DMS53 treated with DMSO at 0.1 percent for 48 hours (cell line): ENCODE results near the gene BCAT1.
"Not testable (repeated sequence)": the region's sequence is repeated elsewhere in the genome, so short reads cannot be mapped to it uniquely, and the experiment has no call there.

Source experiments
- DNase-seq: peaks from one replicate; lab custom pipeline; 2025; ENCODE audit not compliant: unreplicated experiment; lab: John Stamatoyannopoulos, UW

BCAT1 gene

GRCh38 chr12:24960222-24960855 lies 11.4 kb upstream of the BCAT1 start:
- peak; percentile 95 for DNase-seq

GRCh38 chr12:24956351-24956750 lies 7.5 kb upstream of the BCAT1 start:
- not testable (repeated sequence) for DNase-seq

- DNase-seq = no peak
Measured at GRCh38 chr12:24955853-24956252, 7.0 kb upstream of the BCAT1 start.

GRCh38 chr12:24955389-24955788 lies 6.5 kb upstream of the BCAT1 start:
- DNase-seq = no peak

GRCh38 chr12:24954261-24954660 lies 5.4 kb upstream of the BCAT1 start:
- DNase-seq = no peak

GRCh38 chr12:24952389-24952788 lies 3.5 kb upstream of the BCAT1 start:
- no peak for DNase-seq

GRCh38 chr12:24950231-24950834 lies 1.4 kb upstream of the BCAT1 start:
- DNase-seq = no peak

GRCh38 chr12:24948420-24948756 lies 513 bp downstream of the BCAT1 start:
- no peak for DNase-seq

GRCh38 chr12:24947541-24948419 lies 1.1 kb downstream of the BCAT1 start:
- no peak for DNase-seq

GRCh38 chr12:24945845-24946244 lies 3.1 kb downstream of the BCAT1 start:
- no peak for DNase-seq

GRCh38 chr12:24945039-24945438 lies 3.9 kb downstream of the BCAT1 start:
- no peak for DNase-seq

- no peak for DNase-seq
Measured at GRCh38 chr12:24944601-24944975, 4.3 kb downstream of the BCAT1 start.

- DNase-seq = no peak
Measured at GRCh38 chr12:24943947-24944600, 4.8 kb downstream of the BCAT1 start.

GRCh38 chr12:24940157-24940556 lies 8.7 kb downstream of the BCAT1 start:
- DNase-seq = no peak

- DNase-seq = not testable (repeated sequence)
Measured at GRCh38 chr12:24939551-24939950, 9.3 kb downstream of the BCAT1 start.

- DNase-seq = no peak
Measured at GRCh38 chr12:24938341-24938740, 10.6 kb downstream of the BCAT1 start.

- DNase-seq = no peak
Measured at GRCh38 chr12:24937553-24938244, 11.2 kb downstream of the BCAT1 start.

- no peak for DNase-seq
Measured at GRCh38 chr12:24933694-24934407, 15.1 kb downstream of the BCAT1 start.

- no peak for DNase-seq
Measured at GRCh38 chr12:24931666-24932405, 17.1 kb downstream of the BCAT1 start.

- DNase-seq = no peak
Measured at GRCh38 chr12:24929953-24930352, 18.9 kb downstream of the BCAT1 start.
